HEK293 (cell line): Measurements from ENCODE around the gene EVI5L.

ENCODE experiments used
- GLI4 ChIP-seq: fragments of 450-650 bp; formaldehyde crosslinking; IDR thresholded peaks from 2 replicates; pipeline ENCODE4 v1.5.1; 2016; ENCODE audit warnings: missing biosample characterization, missing genetic modification characterization
- KLF16 ChIP-seq: fragments of 450-650 bp; formaldehyde crosslinking; IDR thresholded peaks from 2 replicates; pipeline ENCODE4 v1.5.1; 2017; ENCODE audit warnings: missing biosample characterization, missing genetic modification characterization
- KLF7 ChIP-seq: fragments of 450-650 bp; formaldehyde crosslinking; IDR thresholded peaks from 2 replicates; pipeline ENCODE4 v1.5.1; 2016; ENCODE audit warnings: missing biosample characterization, missing genetic modification characterization, borderline replicate concordance
- SP7 ChIP-seq: fragments of 450-650 bp; formaldehyde crosslinking; IDR thresholded peaks from 2 replicates; pipeline ENCODE4 v1.5.1; 2016; ENCODE audit warnings: missing biosample characterization, missing genetic modification characterization
- ZFHX2 ChIP-seq: fragments of 450-650 bp; formaldehyde crosslinking; conservative IDR thresholded peaks from 2 replicates; pipeline ENCODE4 v1.5.1; 2016; ENCODE audit warnings: missing biosample characterization, missing genetic modification characterization
- ZNF114 ChIP-seq: fragments of 450-650 bp; formaldehyde crosslinking; IDR thresholded peaks from 2 replicates; pipeline ENCODE4 v1.5.0; 2017; ENCODE audit warnings: missing biosample characterization, missing genetic modification characterization
- ZNF157 ChIP-seq: fragments of 450-650 bp; formaldehyde crosslinking; IDR thresholded peaks from 2 replicates; pipeline ENCODE4 v1.5.1; 2016; ENCODE audit warnings: missing biosample characterization, missing genetic modification characterization
- ZNF169 ChIP-seq: fragments of 450-650 bp; formaldehyde crosslinking; IDR thresholded peaks from 2 replicates; pipeline ENCODE4 v1.5.1; 2016; ENCODE audit warnings: missing biosample characterization, missing genetic modification characterization
- ZNF266 ChIP-seq: fragments of 450-650 bp; formaldehyde crosslinking; IDR thresholded peaks from 2 replicates; pipeline ENCODE4 v1.5.1; 2016; ENCODE audit warnings: missing biosample characterization, missing genetic modification characterization, low read depth
- ZNF292 ChIP-seq: fragments of 450-650 bp; formaldehyde crosslinking; IDR thresholded peaks from 2 replicates; pipeline ENCODE4 v1.5.1; 2016; ENCODE audit warnings: low read depth, missing biosample characterization, missing genetic modification characterization, borderline replicate concordance
- ZNF302 ChIP-seq: fragments of 450-650 bp; formaldehyde crosslinking; IDR thresholded peaks from 2 replicates; pipeline ENCODE4 v1.5.1; 2016; ENCODE audit warnings: missing biosample characterization, missing genetic modification characterization, low read depth
- ZNF311 ChIP-seq: fragments of 450-650 bp; formaldehyde crosslinking; IDR thresholded peaks from 2 replicates; pipeline ENCODE4 v1.5.1; 2017; ENCODE audit warnings: missing biosample characterization, missing genetic modification characterization, borderline replicate concordance
- ZNF354C ChIP-seq: fragments of 450-650 bp; formaldehyde crosslinking; IDR thresholded peaks from 2 replicates; pipeline ENCODE4 v1.5.1; 2016; ENCODE audit warnings: missing biosample characterization, missing genetic modification characterization, low read depth, borderline replicate concordance
- ZNF426 ChIP-seq: fragments of 450-650 bp; formaldehyde crosslinking; IDR thresholded peaks from 2 replicates; pipeline ENCODE4 v1.5.1; 2017; ENCODE audit warnings: missing biosample characterization, missing genetic modification characterization, mild to moderate bottlenecking, inconsistent platforms, moderate library complexity
- ZNF510 ChIP-seq: fragments of 450-650 bp; formaldehyde crosslinking; IDR thresholded peaks from 2 replicates; pipeline ENCODE4 v1.5.1; 2018; ENCODE audit warnings: mild to moderate bottlenecking, missing genetic modification characterization, missing biosample characterization; ENCODE audit not compliant: insufficient replicate concordance
- ZNF544 ChIP-seq: fragments of 450-650 bp; formaldehyde crosslinking; IDR thresholded peaks from 2 replicates; pipeline ENCODE4 v1.5.0; 2017; ENCODE audit warnings: missing biosample characterization, missing genetic modification characterization
- ZNF555 ChIP-seq: fragments of 450-650 bp; formaldehyde crosslinking; conservative IDR thresholded peaks from 2 replicates; pipeline ENCODE4 v1.5.1; 2017; ENCODE audit warnings: missing biosample characterization, mild to moderate bottlenecking, missing genetic modification characterization, inconsistent platforms
- ZNF623 ChIP-seq: fragments of 450-650 bp; formaldehyde crosslinking; IDR thresholded peaks from 2 replicates; pipeline ENCODE4 v1.5.1; 2016; ENCODE audit warnings: missing biosample characterization, missing genetic modification characterization
- ZNF664 ChIP-seq: fragments of 450-650 bp; formaldehyde crosslinking; IDR thresholded peaks from 2 replicates; pipeline ENCODE4 v1.5.1; 2016; ENCODE audit warnings: missing biosample characterization, missing genetic modification characterization
- ZNF777 ChIP-seq: fragments of 450-650 bp; formaldehyde crosslinking; IDR thresholded peaks from 2 replicates; pipeline ENCODE4 v1.5.1; 2017; ENCODE audit warnings: missing biosample characterization, missing genetic modification characterization, borderline replicate concordance
- ZNF830 ChIP-seq: fragments of 450-650 bp; IDR thresholded peaks from 2 replicates; pipeline ENCODE4 v1.5.0; 2018; ENCODE audit warnings: missing biosample characterization, missing genetic modification characterization, low read depth, mild to moderate bottlenecking, moderate library complexity
- TF ChIP-seq, protein P1 (sequence below): fragments of 450-650 bp; formaldehyde crosslinking; IDR thresholded peaks from 2 replicates; pipeline ENCODE4 v1.5.1; 2016; ENCODE audit warnings: missing biosample characterization, missing genetic modification characterization
- TF ChIP-seq, protein P2 (sequence below): fragments of 450-650 bp; formaldehyde crosslinking; IDR thresholded peaks from 2 replicates; pipeline ENCODE4 v1.5.1; 2016; ENCODE audit warnings: missing biosample characterization, missing genetic modification characterization
- TF ChIP-seq, protein P3 (sequence below): fragments of 450-650 bp; formaldehyde crosslinking; IDR thresholded peaks from 2 replicates; pipeline ENCODE4 v1.5.1; 2016; ENCODE audit warnings: missing biosample characterization, missing genetic modification characterization
- TF ChIP-seq, protein P4 (sequence below): fragments of 450-650 bp; formaldehyde crosslinking; IDR thresholded peaks from 2 replicates; pipeline ENCODE4 v1.5.1; 2016; ENCODE audit warnings: missing biosample characterization, missing genetic modification characterization
- TF ChIP-seq, protein P5 (sequence below): fragments of 450-650 bp; formaldehyde crosslinking; IDR thresholded peaks from 2 replicates; pipeline ENCODE4 v1.5.1; 2016; ENCODE audit warnings: missing biosample characterization, missing genetic modification characterization
- TF ChIP-seq, protein P6 (sequence below): fragments of 450-650 bp; formaldehyde crosslinking; IDR thresholded peaks from 2 replicates; pipeline ENCODE4 v1.5.1; 2017; ENCODE audit warnings: missing biosample characterization, missing genetic modification characterization

Gene EVI5L

DNA sequence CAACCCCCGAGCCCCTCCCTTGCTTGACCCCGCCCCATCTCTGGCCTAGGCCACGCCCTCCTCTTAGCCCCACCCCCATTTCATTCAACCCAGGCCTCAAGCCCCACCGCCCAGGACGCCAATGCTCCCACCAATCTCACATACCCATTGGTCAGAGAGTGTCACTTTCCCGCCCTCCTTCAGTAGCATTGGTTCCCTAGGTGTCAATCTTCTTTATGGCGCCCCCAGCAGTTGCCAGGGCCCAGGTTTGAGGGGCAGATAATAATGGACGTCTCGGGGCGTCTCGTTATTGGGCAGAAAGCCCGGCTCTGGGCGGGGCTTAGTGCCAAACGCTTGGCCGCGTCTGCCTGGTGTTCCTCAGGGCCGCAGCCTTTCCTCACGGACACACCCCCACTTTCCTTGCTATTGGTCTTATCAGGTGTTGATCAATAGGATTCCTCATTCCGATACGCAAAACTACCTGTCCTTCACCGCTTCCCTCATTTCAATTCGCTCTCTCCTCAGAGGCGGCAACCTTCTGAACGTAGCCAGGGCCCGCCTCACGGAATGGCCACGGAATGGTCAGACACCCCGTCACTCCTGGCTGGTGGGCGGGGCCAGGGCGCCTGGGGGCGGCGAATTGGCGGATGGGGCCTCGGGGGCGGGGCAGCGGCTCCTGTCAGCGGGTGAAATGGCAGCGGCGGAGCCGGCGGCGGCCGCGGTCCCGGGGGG lies at the start of gene EVI5L (continued):
- TF ChIP-seq, protein P1, sequence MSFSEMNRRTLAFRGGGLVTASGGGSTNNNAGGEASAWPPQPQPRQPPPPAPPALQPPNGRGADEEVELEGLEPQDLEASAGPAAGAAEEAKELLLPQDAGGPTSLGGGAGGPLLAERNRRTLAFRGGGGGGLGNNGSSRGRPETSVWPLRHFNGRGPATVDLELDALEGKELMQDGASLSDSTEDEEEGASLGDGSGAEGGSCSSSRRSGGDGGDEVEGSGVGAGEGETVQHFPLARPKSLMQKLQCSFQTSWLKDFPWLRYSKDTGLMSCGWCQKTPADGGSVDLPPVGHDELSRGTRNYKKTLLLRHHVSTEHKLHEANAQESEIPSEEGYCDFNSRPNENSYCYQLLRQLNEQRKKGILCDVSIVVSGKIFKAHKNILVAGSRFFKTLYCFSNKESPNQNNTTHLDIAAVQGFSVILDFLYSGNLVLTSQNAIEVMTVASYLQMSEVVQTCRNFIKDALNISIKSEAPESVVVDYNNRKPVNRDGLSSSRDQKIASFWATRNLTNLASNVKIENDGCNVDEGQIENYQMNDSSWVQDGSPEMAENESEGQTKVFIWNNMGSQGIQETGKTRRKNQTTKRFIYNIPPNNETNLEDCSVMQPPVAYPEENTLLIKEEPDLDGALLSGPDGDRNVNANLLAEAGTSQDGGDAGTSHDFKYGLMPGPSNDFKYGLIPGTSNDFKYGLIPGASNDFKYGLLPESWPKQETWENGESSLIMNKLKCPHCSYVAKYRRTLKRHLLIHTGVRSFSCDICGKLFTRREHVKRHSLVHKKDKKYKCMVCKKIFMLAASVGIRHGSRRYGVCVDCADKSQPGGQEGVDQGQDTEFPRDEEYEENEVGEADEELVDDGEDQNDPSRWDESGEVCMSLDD (tag by site-specific recombination), result no peak
- TF ChIP-seq, protein P2, sequence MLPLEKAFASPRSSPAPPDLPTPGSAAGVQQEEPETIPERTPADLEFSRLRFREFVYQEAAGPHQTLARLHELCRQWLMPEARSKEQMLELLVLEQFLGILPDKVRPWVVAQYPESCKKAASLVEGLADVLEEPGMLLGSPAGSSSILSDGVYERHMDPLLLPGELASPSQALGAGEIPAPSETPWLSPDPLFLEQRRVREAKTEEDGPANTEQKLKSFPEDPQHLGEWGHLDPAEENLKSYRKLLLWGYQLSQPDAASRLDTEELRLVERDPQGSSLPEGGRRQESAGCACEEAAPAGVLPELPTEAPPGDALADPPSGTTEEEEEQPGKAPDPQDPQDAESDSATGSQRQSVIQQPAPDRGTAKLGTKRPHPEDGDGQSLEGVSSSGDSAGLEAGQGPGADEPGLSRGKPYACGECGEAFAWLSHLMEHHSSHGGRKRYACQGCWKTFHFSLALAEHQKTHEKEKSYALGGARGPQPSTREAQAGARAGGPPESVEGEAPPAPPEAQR (tag by site-specific recombination), result no peak
- TF ChIP-seq ZNF510 (tag by site-specific recombination) (no peak), ZNF311 (tag by site-specific recombination) (no peak), GLI4 (tag by site-specific recombination) (no peak), ZNF354C (tag by site-specific recombination) (no peak), KLF7 (tag by site-specific recombination) (peak; percentile 91; the same call in 1 of the 2 replicates), ZNF169 (tag by site-specific recombination) (no peak), ZNF555 (tag by site-specific recombination) (no peak), ZNF830 (tag by site-specific recombination) (no peak), ZFHX2 (peak; percentile 80), ZNF777 (tag by site-specific recombination) (no peak), KLF16 (tag by site-specific recombination) (peak; percentile 100), SP7 (peak; percentile 70; the same call in 1 of the 2 replicates), ZNF302 (tag by site-specific recombination) (no peak), ZNF664 (tag by site-specific recombination) (no peak), ZNF157 (tag by site-specific recombination) (no peak), ZNF426 (tag by site-specific recombination) (no peak), ZNF266 (tag by site-specific recombination) (no peak), ZNF292 (no peak), ZNF544 (tag by site-specific recombination) (no peak), ZNF114 (tag by site-specific recombination) (no peak), ZNF623 (tag by site-specific recombination) (no peak)
- TF ChIP-seq, protein P3, sequence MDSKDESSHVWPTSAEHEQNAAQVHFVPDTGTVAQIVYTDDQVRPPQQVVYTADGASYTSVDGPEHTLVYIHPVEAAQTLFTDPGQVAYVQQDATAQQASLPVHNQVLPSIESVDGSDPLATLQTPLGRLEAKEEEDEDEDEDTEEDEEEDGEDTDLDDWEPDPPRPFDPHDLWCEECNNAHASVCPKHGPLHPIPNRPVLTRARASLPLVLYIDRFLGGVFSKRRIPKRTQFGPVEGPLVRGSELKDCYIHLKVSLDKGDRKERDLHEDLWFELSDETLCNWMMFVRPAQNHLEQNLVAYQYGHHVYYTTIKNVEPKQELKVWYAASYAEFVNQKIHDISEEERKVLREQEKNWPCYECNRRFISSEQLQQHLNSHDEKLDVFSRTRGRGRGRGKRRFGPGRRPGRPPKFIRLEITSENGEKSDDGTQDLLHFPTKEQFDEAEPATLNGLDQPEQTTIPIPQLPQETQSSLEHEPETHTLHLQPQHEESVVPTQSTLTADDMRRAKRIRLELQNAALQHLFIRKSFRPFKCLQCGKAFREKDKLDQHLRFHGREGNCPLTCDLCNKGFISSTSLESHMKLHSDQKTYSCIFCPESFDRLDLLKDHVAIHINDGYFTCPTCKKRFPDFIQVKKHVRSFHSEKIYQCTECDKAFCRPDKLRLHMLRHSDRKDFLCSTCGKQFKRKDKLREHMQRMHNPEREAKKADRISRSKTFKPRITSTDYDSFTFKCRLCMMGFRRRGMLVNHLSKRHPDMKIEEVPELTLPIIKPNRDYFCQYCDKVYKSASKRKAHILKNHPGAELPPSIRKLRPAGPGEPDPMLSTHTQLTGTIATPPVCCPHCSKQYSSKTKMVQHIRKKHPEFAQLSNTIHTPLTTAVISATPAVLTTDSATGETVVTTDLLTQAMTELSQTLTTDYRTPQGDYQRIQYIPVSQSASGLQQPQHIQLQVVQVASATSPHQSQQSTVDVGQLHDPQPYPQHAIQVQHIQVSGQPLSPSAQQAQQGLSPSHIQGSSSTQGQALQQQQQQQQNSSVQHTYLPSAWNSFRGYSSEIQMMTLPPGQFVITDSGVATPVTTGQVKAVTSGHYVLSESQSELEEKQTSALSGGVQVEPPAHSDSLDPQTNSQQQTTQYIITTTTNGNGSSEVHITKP, result peak; percentile 40; the same call in 1 of the 2 replicates
- TF ChIP-seq, protein P4, sequence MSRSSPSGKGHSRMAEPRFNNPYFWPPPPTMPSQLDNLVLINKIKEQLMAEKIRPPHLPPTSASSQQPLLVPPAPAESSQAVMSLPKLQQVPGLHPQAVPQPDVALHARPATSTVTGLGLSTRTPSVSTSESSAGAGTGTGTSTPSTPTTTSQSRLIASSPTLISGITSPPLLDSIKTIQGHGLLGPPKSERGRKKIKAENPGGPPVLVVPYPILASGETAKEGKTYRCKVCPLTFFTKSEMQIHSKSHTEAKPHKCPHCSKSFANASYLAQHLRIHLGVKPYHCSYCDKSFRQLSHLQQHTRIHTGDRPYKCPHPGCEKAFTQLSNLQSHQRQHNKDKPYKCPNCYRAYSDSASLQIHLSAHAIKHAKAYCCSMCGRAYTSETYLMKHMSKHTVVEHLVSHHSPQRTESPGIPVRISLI (tag by site-specific recombination), result no peak
- TF ChIP-seq, protein P5, sequence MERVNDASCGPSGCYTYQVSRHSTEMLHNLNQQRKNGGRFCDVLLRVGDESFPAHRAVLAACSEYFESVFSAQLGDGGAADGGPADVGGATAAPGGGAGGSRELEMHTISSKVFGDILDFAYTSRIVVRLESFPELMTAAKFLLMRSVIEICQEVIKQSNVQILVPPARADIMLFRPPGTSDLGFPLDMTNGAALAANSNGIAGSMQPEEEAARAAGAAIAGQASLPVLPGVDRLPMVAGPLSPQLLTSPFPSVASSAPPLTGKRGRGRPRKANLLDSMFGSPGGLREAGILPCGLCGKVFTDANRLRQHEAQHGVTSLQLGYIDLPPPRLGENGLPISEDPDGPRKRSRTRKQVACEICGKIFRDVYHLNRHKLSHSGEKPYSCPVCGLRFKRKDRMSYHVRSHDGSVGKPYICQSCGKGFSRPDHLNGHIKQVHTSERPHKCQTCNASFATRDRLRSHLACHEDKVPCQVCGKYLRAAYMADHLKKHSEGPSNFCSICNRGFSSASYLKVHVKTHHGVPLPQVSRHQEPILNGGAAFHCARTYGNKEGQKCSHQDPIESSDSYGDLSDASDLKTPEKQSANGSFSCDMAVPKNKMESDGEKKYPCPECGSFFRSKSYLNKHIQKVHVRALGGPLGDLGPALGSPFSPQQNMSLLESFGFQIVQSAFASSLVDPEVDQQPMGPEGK, result peak; percentile 98
- TF ChIP-seq, protein P6, sequence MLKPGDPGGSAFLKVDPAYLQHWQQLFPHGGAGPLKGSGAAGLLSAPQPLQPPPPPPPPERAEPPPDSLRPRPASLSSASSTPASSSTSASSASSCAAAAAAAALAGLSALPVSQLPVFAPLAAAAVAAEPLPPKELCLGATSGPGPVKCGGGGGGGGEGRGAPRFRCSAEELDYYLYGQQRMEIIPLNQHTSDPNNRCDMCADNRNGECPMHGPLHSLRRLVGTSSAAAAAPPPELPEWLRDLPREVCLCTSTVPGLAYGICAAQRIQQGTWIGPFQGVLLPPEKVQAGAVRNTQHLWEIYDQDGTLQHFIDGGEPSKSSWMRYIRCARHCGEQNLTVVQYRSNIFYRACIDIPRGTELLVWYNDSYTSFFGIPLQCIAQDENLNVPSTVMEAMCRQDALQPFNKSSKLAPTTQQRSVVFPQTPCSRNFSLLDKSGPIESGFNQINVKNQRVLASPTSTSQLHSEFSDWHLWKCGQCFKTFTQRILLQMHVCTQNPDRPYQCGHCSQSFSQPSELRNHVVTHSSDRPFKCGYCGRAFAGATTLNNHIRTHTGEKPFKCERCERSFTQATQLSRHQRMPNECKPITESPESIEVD (tag by site-specific recombination), result no peak
